GM18867 (cell line): ENCODE data around the gene CERS6.
"Not testable (repeated sequence)": the region's sequence is repeated elsewhere in the genome, so short reads cannot be mapped to it uniquely, and the experiment has no call there.

Experiments used
- ATAC-seq: cut with Tn5 transposase; IDR thresholded peaks from one replicate; pipeline ENCODE4 v1.9.1; 2021; ENCODE audit warnings: mild to moderate bottlenecking, moderate library complexity; ENCODE audit not compliant: unreplicated experiment

Gene CERS6

GRCh38 chr2:168633200-168633599, 177.1 kb downstream of the CERS6 start:
- ATAC-seq, result no peak

DNA sequence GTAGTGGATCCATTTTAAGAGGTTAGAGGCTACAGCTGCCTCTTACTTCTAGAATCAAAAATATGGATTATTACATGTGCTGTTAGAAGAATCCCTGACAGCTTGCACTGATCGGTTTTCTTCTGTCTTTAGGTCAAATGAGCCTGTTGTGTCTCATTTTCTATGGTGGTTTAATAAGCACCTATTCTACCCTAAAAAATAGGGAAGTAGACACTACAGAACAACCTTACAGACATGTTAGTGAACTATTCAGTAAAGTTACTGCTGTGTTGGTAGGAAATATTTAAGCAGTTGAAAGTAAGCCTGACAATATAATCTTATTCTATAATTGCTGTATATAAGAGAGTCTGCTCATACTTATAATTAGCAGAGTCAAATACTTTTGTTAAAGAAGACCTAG, 177.8 kb downstream of the CERS6 start:
- ATAC-seq, result peak; percentile 47

GRCh38 chr2:168635065-168635577, 179.0 kb downstream of the CERS6 start:
- no peak for ATAC-seq

GRCh38 chr2:168639018-168639417, 182.9 kb downstream of the CERS6 start:
- no peak for ATAC-seq

DNA sequence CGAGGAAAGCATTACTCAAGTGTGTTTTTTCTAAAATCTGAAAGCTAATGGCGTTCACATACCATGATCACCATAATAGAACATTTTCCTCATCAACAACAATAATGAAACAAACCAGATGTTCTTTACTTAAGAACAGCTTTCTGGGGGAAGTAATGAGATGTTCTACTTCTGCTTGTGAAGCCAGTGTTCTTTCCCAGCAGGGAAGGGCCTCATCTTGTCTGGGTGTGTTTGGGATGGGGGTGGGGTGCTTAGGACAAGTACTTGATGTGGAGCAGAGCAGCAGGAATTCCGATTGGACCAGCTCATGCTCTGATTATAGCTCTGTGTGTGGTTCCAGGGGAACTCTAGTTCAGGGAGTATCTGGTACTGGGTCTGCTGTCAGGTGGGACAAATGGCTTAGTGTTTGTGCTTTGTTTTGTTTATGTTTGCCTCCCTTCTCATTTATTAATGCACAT, 183.4 kb downstream of the CERS6 start:
- no peak for ATAC-seq

DNA sequence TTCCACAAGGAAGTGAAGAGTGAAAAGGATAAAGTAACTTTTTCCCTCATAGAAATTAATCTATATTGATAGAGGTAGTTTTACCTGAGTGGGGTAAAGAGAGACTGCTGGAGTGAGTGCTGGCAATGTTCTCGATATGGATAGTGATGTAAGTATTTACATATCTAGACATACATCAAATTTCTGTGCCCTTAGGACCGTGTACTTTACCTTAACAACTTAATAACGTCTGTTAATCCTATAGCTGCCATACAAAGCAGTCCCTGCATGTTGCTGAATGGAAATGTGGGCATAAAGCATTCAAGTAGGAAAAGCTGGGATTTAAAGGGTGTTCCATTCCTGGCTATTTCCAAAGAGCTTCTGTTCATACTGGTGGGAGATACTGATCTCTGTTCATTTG, 184.0 kb downstream of the CERS6 start:
- ATAC-seq, result no peak

- no peak for ATAC-seq
These were observed 185.6 kb downstream of the CERS6 start for GRCh38 chr2:168641636-168642035.

- no peak for ATAC-seq
These were observed 186.8 kb downstream of the CERS6 start for GRCh38 chr2:168642873-168643272.

DNA sequence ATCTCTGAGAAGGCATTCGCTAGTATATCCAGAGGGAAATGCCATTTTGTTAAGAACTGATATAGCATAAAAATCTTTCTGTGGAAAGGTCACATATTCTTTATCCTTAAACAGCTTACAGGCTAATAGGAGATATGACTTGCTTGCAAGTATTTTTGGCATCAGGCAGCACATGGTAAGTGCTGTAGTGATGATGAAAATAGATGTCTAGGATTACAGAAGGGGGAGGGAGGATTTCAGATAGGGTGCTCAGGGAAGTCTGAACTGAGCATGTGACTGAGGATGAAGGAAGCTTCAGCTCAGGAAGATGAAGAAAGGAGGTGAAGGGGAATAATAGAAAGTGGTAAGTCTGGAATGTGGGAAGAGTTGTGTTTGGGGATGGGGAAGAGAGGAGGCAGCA, 187.9 kb downstream of the CERS6 start:
- no peak for ATAC-seq

GRCh38 chr2:168645696-168646338, 189.7 kb downstream of the CERS6 start:
- ATAC-seq, result no peak

GRCh38 chr2:168649105-168649504, 193.0 kb downstream of the CERS6 start:
- no peak for ATAC-seq

- ATAC-seq, result no peak
These were observed 193.5 kb downstream of the CERS6 start for GRCh38 chr2:168649562-168649961.

- ATAC-seq, result no peak
These were observed 194.1 kb downstream of the CERS6 start for GRCh38 chr2:168650139-168650538.

GRCh38 chr2:168650781-168651180, 194.7 kb downstream of the CERS6 start:
- ATAC-seq, result no peak

GRCh38 chr2:168652997-168653921, 197.2 kb downstream of the CERS6 start:
- ATAC-seq, result no peak

GRCh38 chr2:168654705-168655104, 198.6 kb downstream of the CERS6 start:
- ATAC-seq, result no peak

DNA sequence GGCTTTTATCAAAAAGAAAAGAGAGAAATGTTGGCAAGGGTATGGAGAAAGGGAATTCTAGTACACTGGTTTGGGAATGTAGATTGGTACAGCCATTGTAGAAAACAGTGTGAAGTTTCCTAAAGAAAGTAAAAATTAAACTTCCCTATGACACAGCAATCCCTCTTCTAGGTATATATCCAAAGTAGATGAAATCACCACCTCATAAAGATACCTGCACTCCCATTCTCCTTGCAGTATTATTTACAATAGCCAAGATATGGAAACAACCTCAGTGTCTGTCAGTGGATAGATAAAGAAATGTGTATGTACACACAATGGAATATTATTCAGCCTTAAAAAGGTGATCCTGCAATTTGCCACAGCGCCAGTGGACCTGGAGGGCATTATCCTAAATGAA, 199.1 kb downstream of the CERS6 start:
- no peak for ATAC-seq

DNA sequence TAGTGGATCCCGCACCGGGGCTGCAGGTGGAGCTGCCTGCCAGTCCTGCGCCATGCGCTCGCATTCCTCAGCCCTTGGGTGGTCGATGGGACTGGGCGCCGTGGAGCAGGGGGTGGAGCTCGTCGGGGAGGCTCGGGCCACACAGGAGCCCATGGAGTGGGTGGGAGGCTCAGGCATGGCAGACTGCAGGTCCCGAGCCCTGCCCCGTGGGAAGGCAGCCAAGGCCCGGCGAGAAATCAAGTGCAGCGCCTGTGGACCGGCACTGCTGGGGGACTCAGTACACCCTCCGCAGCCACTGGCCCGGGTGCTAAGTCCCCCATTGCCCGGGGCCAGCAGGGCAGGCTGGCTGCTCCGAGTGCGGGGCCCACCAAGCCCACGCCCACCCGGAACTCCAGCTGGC, 201.3 kb downstream of the CERS6 start:
- ATAC-seq, result not testable (repeated sequence)

GRCh38 chr2:168658706-168659105, 202.6 kb downstream of the CERS6 start:
- ATAC-seq, result no peak

- no peak for ATAC-seq
These were observed 205.1 kb downstream of the CERS6 start for GRCh38 chr2:168660870-168661862.

GRCh38 chr2:168661863-168662256, 205.8 kb downstream of the CERS6 start:
- no peak for ATAC-seq
